Activated CD4-positive, alpha-beta T cell treated with anti-CD3 and anti-CD28 coated beads, Interleukin-2, amount 10 ng/mL, durations not matched to agents 24 days and 14 days (primary cell): ENCODE measurements around the gene NAALADL2. TPM values are rescaled to one million over a fixed set of nuclear protein-coding genes. Genes with fewer than 3 reads are reported as not detected.
"Not testable (repeated sequence)": the region's sequence is repeated elsewhere in the genome, so short reads cannot be mapped to it uniquely, and the experiment has no call there.

Source experiments
- DNase-seq: peaks from one replicate; pipeline ENCODE4 v3.0.0; 2022
- H3K27ac Mint-ChIP-seq: one replicate; pipeline ENCODE4 v1.8.0; 2022; ENCODE audit warnings: mild to moderate bottlenecking, mixed read lengths
- H3K27me3 Mint-ChIP-seq: one replicate; pipeline ENCODE4 v1.8.0; 2022; ENCODE audit warnings: mixed read lengths
- H3K36me3 Mint-ChIP-seq: one replicate; pipeline ENCODE4 v1.8.0; 2022; ENCODE audit warnings: low read depth, mild to moderate bottlenecking, mixed read lengths
- H3K4me1 Mint-ChIP-seq: one replicate; pipeline ENCODE4 v1.8.0; 2021; ENCODE audit warnings: mixed read lengths
- H3K4me3 Mint-ChIP-seq: one replicate; pipeline ENCODE4 v1.8.0; 2022; ENCODE audit warnings: mild to moderate bottlenecking, moderate library complexity, mixed read lengths
- H3K9me3 Mint-ChIP-seq: one replicate; pipeline ENCODE4 v1.8.0; 2021; ENCODE audit warnings: mixed read lengths
- intact Hi-C: fragments of 100-400 bp; cut with micrococcal nuclease; formaldehyde crosslinking; loops from one replicate; pipeline ENCODE4 v1.15.1; 2023
- total RNA-seq: library from RNA; stranded (reverse); gene quantifications from 2 replicates; pipeline ENCODE4 v1.2.3, GENCODE V29; 2022

NAALADL2 gene
- total RNA-seq, 1 donor from 2014 or later: not detected

DNA sequence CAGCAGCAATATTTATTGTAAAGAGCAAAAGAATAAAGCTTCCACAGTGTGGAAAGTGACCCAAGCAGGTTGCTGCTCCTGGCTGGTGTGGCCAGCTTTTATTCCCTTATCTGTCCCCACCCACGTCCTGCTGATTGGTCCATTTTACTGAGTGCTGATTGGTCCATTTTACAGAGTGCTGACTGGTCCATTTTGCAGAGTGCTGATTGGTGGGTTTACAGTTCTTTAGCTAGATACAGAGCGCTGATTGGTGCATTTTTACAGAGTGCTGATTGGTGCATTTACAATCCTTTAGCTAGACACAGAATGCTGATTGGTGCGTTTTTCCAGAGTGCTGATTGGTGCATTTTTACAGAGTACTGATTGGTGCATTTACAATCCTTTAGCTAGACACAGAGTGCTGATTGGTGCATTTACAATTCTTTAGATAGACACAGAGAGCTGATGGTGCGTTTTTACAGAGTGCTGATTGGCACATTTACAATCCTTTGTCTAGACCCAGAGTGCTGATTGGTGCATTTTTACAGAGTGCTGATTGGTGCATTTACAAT is 601.8 kb downstream of the NAALADL2 start:
- H3K36me3 Mint-ChIP-seq, intact Hi-C loops, H3K9me3 Mint-ChIP-seq, H3K27me3 Mint-ChIP-seq, H3K4me3 Mint-ChIP-seq, H3K4me1 Mint-ChIP-seq, H3K27ac Mint-ChIP-seq, DNase-seq: not testable (repeated sequence)

- no peak for DNase-seq
- no peaks in the 10 kb centered on the region for H3K4me1 Mint-ChIP-seq
- no peak overlapping the region for H3K27ac Mint-ChIP-seq
- peaks cover 7% of the 10 kb centered on the region for H3K9me3 Mint-ChIP-seq
- no peaks in the 10 kb centered on the region for H3K27me3 Mint-ChIP-seq
- H3K36me3 Mint-ChIP-seq: no peaks in the 10 kb centered on the region
- intact Hi-C loops: no loop called here
- no peak overlapping the region for H3K4me3 Mint-ChIP-seq
Observed at GRCh38 chr3:175464362-175464761, 605.2 kb downstream of the NAALADL2 start.

GRCh38 chr3:175469124-175469523 is 610.0 kb downstream of the NAALADL2 start:
- DNase-seq: no peak
- no peaks in the 10 kb centered on the region for H3K36me3 Mint-ChIP-seq
- H3K4me3 Mint-ChIP-seq: no peak overlapping the region
- H3K9me3 Mint-ChIP-seq: no peaks in the 10 kb centered on the region
- no peak overlapping the region for H3K27ac Mint-ChIP-seq
- no peaks in the 10 kb centered on the region for H3K4me1 Mint-ChIP-seq
- intact Hi-C loops: no loop called here
- no peaks in the 10 kb centered on the region for H3K27me3 Mint-ChIP-seq

DNA sequence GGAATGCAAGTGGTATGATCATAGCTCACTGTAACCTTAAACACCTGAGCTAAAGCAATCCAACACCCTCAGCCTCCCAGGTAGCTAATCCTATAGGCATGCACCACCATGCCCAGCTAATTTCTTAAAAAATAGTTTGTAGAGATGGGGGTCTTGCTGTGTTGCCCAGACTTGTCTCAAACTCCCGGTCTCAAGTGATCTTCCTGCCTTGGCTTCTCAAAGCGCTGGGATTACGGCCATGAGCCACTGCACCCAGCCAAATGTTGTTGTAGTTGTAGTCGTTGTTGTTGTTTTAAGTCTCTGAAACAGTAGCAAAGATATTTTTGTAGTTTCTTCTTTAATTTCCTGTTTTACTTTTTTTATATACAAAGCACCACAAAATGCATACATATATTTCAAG is 616.6 kb downstream of the NAALADL2 start:
- intact Hi-C loops: no loop called here
- H3K27ac Mint-ChIP-seq: no peak overlapping the region
- DNase-seq: no peak
- no peaks in the 10 kb centered on the region for H3K27me3 Mint-ChIP-seq
- no peak overlapping the region for H3K4me3 Mint-ChIP-seq
- H3K36me3 Mint-ChIP-seq: no peaks in the 10 kb centered on the region
- no peaks in the 10 kb centered on the region for H3K9me3 Mint-ChIP-seq
- H3K4me1 Mint-ChIP-seq: no peaks in the 10 kb centered on the region

DNA sequence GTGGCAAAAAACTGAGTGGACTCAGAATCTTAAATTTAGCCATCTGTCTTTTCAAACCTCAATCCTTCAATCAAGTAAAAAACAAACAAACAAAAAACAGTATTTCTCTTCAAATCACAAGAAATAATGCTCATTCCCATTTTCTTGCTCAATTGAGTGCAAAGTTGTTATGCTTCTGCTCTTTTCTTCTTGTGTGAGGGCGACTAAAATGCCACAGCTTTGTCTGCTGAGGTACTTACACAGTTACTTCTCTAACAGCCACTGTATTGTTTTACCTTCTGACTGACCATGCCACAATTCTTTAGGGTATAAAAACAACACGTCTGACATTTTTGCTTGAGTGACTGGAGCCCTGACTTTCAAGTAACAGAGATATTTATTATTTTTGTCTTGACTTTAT is 617.4 kb downstream of the NAALADL2 start:
- DNase-seq: no peak
- intact Hi-C loops: no loop called here
- Mint-ChIP-seq H3K4me3 (no peak overlapping the region), H3K36me3 (no peaks in the 10 kb centered on the region), H3K27me3 (no peaks in the 10 kb centered on the region), H3K9me3 (no peaks in the 10 kb centered on the region), H3K4me1 (no peaks in the 10 kb centered on the region), H3K27ac (no peak overlapping the region)

DNA sequence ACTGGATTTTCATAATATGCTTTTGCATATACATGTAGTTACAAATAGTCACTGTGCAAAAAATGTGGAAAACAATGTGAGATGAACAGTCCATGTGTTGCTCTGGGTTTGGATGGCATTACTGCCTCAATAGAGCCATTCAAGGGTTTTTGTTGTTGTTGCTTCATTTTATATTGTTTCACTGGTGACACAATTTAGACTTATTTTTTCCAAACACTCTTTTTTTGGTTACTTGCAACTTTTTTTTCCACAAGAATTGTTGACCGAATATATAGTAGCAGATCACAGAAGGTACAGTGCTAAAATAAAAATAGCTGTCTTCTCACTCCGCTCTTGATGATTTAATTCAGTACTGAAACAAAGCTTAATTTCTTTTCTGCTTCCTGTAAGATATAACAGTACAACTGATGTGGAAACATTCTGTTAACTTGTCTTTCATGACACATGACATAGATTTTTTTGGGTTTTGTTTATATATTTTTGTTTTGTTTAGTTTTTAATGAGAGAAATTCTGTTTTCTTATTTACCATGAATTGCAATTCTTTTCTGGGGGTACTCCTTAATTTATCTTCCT is 618.6 kb downstream of the NAALADL2 start:
- Mint-ChIP-seq H3K9me3 (no peaks in the 10 kb centered on the region), H3K4me1 (no peaks in the 10 kb centered on the region), H3K27ac (no peak overlapping the region), H3K27me3 (no peaks in the 10 kb centered on the region), H3K36me3 (no peaks in the 10 kb centered on the region), H3K4me3 (no peak overlapping the region)
- DNase-seq: no peak
- intact Hi-C loops: no loop called here

DNA sequence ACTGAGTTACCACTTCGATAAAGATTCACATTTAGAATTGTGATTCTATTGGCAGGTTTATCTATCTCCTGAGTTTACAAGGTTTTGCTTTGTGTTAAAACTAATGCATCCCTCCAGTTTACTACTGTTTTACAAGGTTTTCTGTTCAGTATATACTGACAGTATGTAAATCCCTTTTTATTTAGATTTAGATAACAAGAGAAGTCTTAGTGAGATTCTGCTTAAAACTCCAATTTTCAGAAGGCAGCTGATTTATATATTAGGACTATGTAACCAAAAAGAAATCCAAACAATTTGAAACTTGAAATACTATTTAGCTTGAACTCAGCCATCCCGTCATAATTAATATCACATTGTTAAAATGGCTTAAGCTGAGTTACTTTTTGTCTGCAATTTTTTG is 619.2 kb downstream of the NAALADL2 start:
- no peaks in the 10 kb centered on the region for H3K27me3 Mint-ChIP-seq
- H3K4me1 Mint-ChIP-seq: no peaks in the 10 kb centered on the region
- intact Hi-C loops: no loop called here

GRCh38 chr3:175479175-175479574 is 620.0 kb downstream of the NAALADL2 start:
- Mint-ChIP-seq H3K27me3 (no peaks in the 10 kb centered on the region), H3K4me3 (no peak overlapping the region), H3K27ac (no peak overlapping the region), H3K9me3 (no peaks in the 10 kb centered on the region), H3K4me1 (no peaks in the 10 kb centered on the region), H3K36me3 (no peaks in the 10 kb centered on the region)
- intact Hi-C loops: no loop called here
- no peak for DNase-seq

More for the DNA sequence above, 619.2 kb downstream of the NAALADL2 start:
- H3K9me3 Mint-ChIP-seq: no peaks in the 10 kb centered on the region
- no peak overlapping the region for H3K4me3 Mint-ChIP-seq
- no peak for DNase-seq
- no peak overlapping the region for H3K27ac Mint-ChIP-seq
- no peaks in the 10 kb centered on the region for H3K36me3 Mint-ChIP-seq

DNA sequence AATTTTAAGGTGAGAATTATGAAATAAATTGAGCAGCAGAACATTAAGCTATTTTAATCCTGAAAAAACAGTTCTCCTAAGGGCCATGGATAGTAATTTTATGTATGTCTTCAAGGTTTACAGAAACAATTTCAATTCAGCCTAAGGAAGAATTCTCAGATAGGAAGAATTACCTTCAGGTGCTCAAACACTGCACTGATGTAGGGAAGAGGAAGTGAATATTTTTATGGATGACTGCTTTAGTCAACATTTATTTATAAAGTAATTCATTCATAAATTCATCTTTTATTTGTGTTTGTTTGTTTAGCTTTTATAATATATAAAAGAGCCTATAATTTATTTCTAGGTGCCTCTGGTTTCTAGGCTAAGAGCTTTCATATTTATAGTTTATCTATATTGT is 620.7 kb downstream of the NAALADL2 start:
- no peak overlapping the region for H3K4me3 Mint-ChIP-seq
- no peak overlapping the region for H3K27ac Mint-ChIP-seq
- no peak for DNase-seq
- H3K27me3 Mint-ChIP-seq: no peaks in the 10 kb centered on the region
- no peaks in the 10 kb centered on the region for H3K4me1 Mint-ChIP-seq
- H3K36me3 Mint-ChIP-seq: no peaks in the 10 kb centered on the region
- intact Hi-C loops: no loop called here
- H3K9me3 Mint-ChIP-seq: no peaks in the 10 kb centered on the region

- Mint-ChIP-seq H3K27ac (no peak overlapping the region), H3K4me3 (no peak overlapping the region), H3K9me3 (no peaks in the 10 kb centered on the region), H3K27me3 (no peaks in the 10 kb centered on the region), H3K36me3 (no peaks in the 10 kb centered on the region), H3K4me1 (no peaks in the 10 kb centered on the region)
- DNase-seq: no peak
- intact Hi-C loops: no loop called here
Observed at GRCh38 chr3:175484666-175485065, 625.5 kb downstream of the NAALADL2 start.

DNA sequence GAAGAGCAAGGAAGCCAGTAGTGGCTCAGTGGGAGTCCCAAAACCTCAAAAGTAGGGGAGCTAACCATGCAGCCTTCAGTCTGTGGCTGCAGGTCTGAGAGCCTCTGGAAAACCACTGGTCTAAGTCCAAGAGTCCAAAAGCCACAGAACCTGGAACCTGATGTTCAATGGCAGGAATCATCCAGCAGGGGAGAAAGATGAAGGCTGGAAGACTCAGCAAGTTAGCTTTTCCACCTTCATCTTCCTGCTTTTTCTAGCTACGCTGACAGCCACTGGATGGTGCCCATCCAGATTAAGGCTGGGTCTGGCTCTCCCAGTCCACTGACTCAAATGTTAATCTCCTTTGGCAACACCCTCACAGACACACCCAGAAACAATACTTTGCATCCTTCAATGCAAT is 626.3 kb downstream of the NAALADL2 start:
- no peaks in the 10 kb centered on the region for H3K9me3 Mint-ChIP-seq
- no peak overlapping the region for H3K27ac Mint-ChIP-seq
- H3K4me3 Mint-ChIP-seq: no peak overlapping the region
- no peaks in the 10 kb centered on the region for H3K4me1 Mint-ChIP-seq
- no peaks in the 10 kb centered on the region for H3K27me3 Mint-ChIP-seq
- DNase-seq: no peak
- H3K36me3 Mint-ChIP-seq: no peaks in the 10 kb centered on the region
- intact Hi-C loops: no loop called here

DNA sequence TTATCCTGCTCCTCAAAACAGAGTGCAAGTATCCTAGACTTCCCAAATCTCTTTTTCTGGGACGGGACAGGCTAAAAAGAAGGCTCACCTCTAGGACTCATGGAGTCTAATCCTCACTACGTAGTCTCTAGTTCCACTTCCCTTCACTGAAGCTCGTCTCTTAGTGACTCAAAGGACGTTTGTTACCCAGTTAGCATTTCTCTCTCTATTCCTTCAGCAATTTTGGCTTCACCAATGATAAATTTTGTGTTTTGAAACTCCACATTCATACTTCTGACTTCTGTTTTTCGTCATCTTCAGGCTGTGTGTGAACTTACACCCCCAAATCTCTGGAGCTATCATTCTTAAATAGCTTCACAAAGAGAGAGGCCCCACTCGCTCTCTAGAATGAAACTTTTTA is 627.1 kb downstream of the NAALADL2 start:
- DNase-seq: no peak
- H3K9me3 Mint-ChIP-seq: no peaks in the 10 kb centered on the region
- H3K36me3 Mint-ChIP-seq: no peaks in the 10 kb centered on the region
- H3K4me3 Mint-ChIP-seq: no peak overlapping the region
- intact Hi-C loops: no loop called here
- H3K4me1 Mint-ChIP-seq: no peaks in the 10 kb centered on the region
- no peaks in the 10 kb centered on the region for H3K27me3 Mint-ChIP-seq
- H3K27ac Mint-ChIP-seq: no peak overlapping the region

DNA sequence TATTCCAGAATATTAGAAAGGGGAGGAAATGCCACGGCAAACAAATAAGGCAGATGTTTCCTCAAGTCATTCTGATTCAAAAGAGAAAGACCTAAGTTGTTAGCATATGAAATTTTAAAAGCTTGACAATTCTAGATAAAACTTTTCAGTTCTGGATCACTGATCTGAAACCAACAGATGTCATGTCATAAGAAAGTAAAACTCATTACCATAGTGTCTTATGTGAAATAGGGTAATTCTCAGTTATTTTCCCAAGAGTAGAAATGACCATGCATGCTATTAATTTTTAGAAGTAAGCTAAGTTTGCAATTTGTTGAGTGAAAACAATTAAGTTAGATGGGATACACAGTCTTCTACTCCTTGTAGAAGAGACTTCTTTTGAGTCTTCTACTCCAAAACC is 630.3 kb downstream of the NAALADL2 start:
- H3K27ac Mint-ChIP-seq: no peak overlapping the region
- no peaks in the 10 kb centered on the region for H3K36me3 Mint-ChIP-seq
- no peaks in the 10 kb centered on the region for H3K27me3 Mint-ChIP-seq
- DNase-seq: no peak
- H3K9me3 Mint-ChIP-seq: no peaks in the 10 kb centered on the region
- H3K4me1 Mint-ChIP-seq: no peaks in the 10 kb centered on the region
- no peak overlapping the region for H3K4me3 Mint-ChIP-seq
- intact Hi-C loops: no loop called here

GRCh38 chr3:175493301-175493700 is 634.2 kb downstream of the NAALADL2 start:
- Mint-ChIP-seq H3K9me3 (no peaks in the 10 kb centered on the region), H3K36me3 (no peaks in the 10 kb centered on the region), H3K4me3 (no peak overlapping the region), H3K27me3 (no peaks in the 10 kb centered on the region), H3K4me1 (no peaks in the 10 kb centered on the region), H3K27ac (no peak overlapping the region)
- intact Hi-C loops: no loop called here
- DNase-seq: no peak

DNA sequence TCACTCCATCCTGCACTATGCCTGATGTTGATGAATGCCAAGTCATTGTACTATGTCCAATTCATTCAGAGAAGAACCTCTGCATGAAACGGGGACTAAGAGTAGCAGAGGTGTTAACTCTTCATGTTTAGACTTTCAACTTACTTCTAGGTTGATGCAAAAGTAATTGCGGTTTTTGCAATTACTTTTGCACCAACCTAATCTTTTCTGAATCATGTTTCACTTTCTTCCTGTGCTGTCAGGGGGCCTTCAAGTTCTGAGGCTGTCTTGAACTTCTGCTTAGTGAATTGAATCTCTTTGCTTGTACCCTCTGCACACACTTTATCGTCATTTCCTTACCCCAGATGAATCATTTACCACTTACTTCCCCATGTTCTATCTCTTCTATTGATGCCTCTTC is 636.2 kb downstream of the NAALADL2 start:
- no peak for DNase-seq
- intact Hi-C loops: no loop called here

More for the DNA sequence above, 636.2 kb downstream of the NAALADL2 start:
- Mint-ChIP-seq H3K4me1 (no peaks in the 10 kb centered on the region), H3K36me3 (no peaks in the 10 kb centered on the region), H3K27me3 (no peaks in the 10 kb centered on the region), H3K4me3 (no peak overlapping the region), H3K27ac (no peak overlapping the region), H3K9me3 (no peaks in the 10 kb centered on the region)
